ENCODE data around the gene ZFHX3. TPM values are rescaled to one million over a fixed set of nuclear protein-coding genes. Genes with fewer than 3 reads are reported as not detected.
A peak's percentile ranks its signal among the peaks of the same experiment; 100 is the strongest.

Gene ZFHX3
- total RNA-seq, 2 experiments from 2014 or later = 0.38 to 0.43 TPM

GRCh38 chr16:73065632-73066330 is 17.9 kb upstream of the ZFHX3 start:
- Mint-ChIP-seq H3K9me3 (no peaks in the 10 kb centered on the region), H3K27ac (no peak overlapping the region), H3K36me3 (ENCODE audit: low read depth) (no peaks in the 10 kb centered on the region), H3K4me3 (no peak overlapping the region), H3K4me1 (peaks cover 5% of the 10 kb centered on the region), H3K27me3 (peaks cover 61% of the 10 kb centered on the region)
- DNase-seq = no peak
- POLR2A ChIA-PET = no interaction called here
- CTCF ChIA-PET = no interaction called here

- ChIA-PET POLR2A (no interaction called here), CTCF (no interaction called here)
- no peak overlapping the region for H3K4me3 Mint-ChIP-seq
- no peaks in the 10 kb centered on the region for H3K36me3 Mint-ChIP-seq (ENCODE audit: low read depth)
- no peaks in the 10 kb centered on the region for H3K9me3 Mint-ChIP-seq
- H3K27me3 Mint-ChIP-seq = peaks cover 61% of the 10 kb centered on the region
- H3K4me1 Mint-ChIP-seq = peaks cover 4% of the 10 kb centered on the region
- no peak overlapping the region for H3K27ac Mint-ChIP-seq
- no peak for DNase-seq
Measured at GRCh38 chr16:73064994-73065545, 17.1 kb upstream of the ZFHX3 start.

DNA sequence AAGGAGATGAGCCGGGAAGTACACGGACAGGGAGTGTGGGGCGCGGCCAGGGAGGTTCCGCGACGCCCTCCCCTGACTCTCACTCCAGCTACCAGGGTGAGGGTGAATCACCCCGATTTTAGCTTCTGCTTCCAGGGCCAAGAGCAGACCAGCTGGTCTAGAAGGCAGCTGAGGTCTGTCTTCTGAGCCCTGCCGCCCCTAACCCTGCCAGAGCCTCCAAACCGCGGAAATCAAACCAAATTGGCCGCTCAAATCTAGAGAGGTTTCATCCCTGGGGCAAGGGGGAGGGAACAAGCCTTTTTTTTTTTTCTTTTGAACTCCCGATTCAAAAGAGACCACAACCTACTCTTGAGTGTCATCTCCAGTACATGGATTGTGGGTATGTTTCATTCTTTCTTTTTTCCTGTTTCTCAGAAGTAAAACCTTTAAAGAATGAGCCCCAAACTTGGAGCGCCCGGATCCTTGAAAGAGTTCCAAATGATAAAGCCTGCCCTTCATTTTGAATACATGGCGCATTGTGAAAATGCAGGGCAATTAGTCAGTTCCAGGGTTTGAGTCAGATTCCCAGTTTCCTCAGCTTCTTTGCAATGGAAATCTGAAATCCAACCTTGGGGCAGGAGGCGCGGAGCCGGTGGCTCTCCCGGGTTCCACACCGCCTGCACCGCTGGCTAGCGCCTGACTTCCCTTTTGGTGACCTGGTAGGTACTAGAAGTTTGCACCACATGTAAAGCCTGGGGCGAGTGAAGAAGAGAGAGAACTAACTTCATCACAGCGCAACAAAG is 16.5 kb upstream of the ZFHX3 start:
- H3K4me3 Mint-ChIP-seq = no peak overlapping the region
- H3K27ac Mint-ChIP-seq = no peak overlapping the region
- no peak for DNase-seq
- ChIA-PET POLR2A (no interaction called here), CTCF (no interaction called here)
- H3K36me3 Mint-ChIP-seq (ENCODE audit: low read depth) = no peaks in the 10 kb centered on the region
- H3K9me3 Mint-ChIP-seq = no peaks in the 10 kb centered on the region
- peaks cover 66% of the 10 kb centered on the region for H3K27me3 Mint-ChIP-seq
- H3K4me1 Mint-ChIP-seq = peaks cover 5% of the 10 kb centered on the region

- H3K27me3 Mint-ChIP-seq = peaks cover 67% of the 10 kb centered on the region
- H3K27ac Mint-ChIP-seq = no peak overlapping the region
- no peaks in the 10 kb centered on the region for H3K9me3 Mint-ChIP-seq
- H3K4me3 Mint-ChIP-seq = no peak overlapping the region
- ChIA-PET POLR2A (no interaction called here), CTCF (no interaction called here)
- no peak for DNase-seq
- H3K4me1 Mint-ChIP-seq = peaks cover 9% of the 10 kb centered on the region
- H3K36me3 Mint-ChIP-seq (ENCODE audit: low read depth) = no peaks in the 10 kb centered on the region
Measured at GRCh38 chr16:73063854-73064211, 15.9 kb upstream of the ZFHX3 start.

GRCh38 chr16:73062743-73063733 is 15.1 kb upstream of the ZFHX3 start:
- Mint-ChIP-seq H3K27ac (no peak overlapping the region), H3K36me3 (ENCODE audit: low read depth) (no peaks in the 10 kb centered on the region), H3K27me3 (peaks cover 67% of the 10 kb centered on the region), H3K9me3 (no peaks in the 10 kb centered on the region), H3K4me1 (peaks cover 10% of the 10 kb centered on the region), H3K4me3 (no peak overlapping the region)
- no peak for DNase-seq
- POLR2A ChIA-PET = no interaction called here
- CTCF ChIA-PET = interaction anchor here (1.3 kb wide), 1 partner anchor 230 kb away, joined by 5 read pairs; no protein-coding TSS in a partner anchor

DNA sequence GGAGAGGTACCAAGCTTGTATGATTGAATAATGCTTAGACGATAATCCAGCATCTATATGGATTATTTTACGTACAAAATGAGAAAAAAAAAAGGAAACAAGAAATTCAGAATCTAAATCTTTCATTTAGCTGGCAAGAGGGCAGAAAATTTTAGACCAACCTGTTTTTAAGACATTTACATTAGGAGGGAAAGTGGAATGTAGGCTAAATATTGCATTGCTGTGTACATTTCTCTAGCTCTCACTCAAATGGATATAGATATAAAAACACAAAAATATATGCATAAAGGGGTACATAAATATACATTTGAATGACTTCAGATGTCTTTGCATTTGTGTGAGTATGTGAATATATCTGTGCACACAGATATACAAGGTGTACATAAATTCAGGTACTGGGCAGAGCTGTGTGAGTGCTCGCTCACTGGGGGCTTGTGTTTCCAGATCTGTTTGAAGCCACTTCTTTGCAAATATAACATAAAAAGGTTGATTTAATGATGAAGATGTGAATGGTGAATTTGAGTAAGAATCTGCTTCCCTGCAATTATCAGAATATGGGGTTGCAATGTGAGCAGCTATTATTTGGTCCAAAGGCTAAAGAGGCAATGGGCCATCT is 14.2 kb upstream of the ZFHX3 start:
- no peak overlapping the region for H3K27ac Mint-ChIP-seq
- no peaks in the 10 kb centered on the region for H3K9me3 Mint-ChIP-seq
- H3K27me3 Mint-ChIP-seq = peaks cover 69% of the 10 kb centered on the region
- ChIA-PET POLR2A (interaction anchor here (0.7 kb wide), 1 partner anchor 20 kb away, joined by 3 read pairs; no protein-coding TSS in a partner anchor), CTCF (interaction anchor here (0.9 to 1.3 kb wide), 2 partner anchors 12 to 229 kb away, joined by 4 to 5 read pairs; no protein-coding TSS in a partner anchor)
- no peaks in the 10 kb centered on the region for H3K36me3 Mint-ChIP-seq (ENCODE audit: low read depth)
- no peak for DNase-seq
- H3K4me3 Mint-ChIP-seq = no peak overlapping the region
- H3K4me1 Mint-ChIP-seq = peaks cover 12% of the 10 kb centered on the region

- Mint-ChIP-seq H3K27me3 (peaks cover 74% of the 10 kb centered on the region), H3K36me3 (ENCODE audit: low read depth) (no peaks in the 10 kb centered on the region), H3K4me1 (peaks cover 15% of the 10 kb centered on the region), H3K27ac (no peak overlapping the region), H3K4me3 (no peak overlapping the region), H3K9me3 (no peaks in the 10 kb centered on the region)
- ChIA-PET POLR2A (no interaction called here), CTCF (interaction anchor here (0.6 to 0.9 kb wide), 2 partner anchors 11 to 649 kb away, joined by 3 to 4 read pairs; no protein-coding TSS in a partner anchor)
- DNase-seq = no peak
Measured at GRCh38 chr16:73060892-73061490, 13.1 kb upstream of the ZFHX3 start.

- Mint-ChIP-seq H3K4me3 (no peak overlapping the region), H3K4me1 (peaks cover 17% of the 10 kb centered on the region), H3K9me3 (no peaks in the 10 kb centered on the region), H3K36me3 (ENCODE audit: low read depth) (no peaks in the 10 kb centered on the region), H3K27me3 (peaks cover 76% of the 10 kb centered on the region), H3K27ac (no peak overlapping the region)
- no peak for DNase-seq
- ChIA-PET POLR2A (no interaction called here), CTCF (interaction anchor here (0.6 to 1.0 kb wide), 2 partner anchors 228 to 648 kb away, joined by 3 read pairs; no protein-coding TSS in a partner anchor)
Measured at GRCh38 chr16:73059779-73060615, 12.1 kb upstream of the ZFHX3 start.

DNA sequence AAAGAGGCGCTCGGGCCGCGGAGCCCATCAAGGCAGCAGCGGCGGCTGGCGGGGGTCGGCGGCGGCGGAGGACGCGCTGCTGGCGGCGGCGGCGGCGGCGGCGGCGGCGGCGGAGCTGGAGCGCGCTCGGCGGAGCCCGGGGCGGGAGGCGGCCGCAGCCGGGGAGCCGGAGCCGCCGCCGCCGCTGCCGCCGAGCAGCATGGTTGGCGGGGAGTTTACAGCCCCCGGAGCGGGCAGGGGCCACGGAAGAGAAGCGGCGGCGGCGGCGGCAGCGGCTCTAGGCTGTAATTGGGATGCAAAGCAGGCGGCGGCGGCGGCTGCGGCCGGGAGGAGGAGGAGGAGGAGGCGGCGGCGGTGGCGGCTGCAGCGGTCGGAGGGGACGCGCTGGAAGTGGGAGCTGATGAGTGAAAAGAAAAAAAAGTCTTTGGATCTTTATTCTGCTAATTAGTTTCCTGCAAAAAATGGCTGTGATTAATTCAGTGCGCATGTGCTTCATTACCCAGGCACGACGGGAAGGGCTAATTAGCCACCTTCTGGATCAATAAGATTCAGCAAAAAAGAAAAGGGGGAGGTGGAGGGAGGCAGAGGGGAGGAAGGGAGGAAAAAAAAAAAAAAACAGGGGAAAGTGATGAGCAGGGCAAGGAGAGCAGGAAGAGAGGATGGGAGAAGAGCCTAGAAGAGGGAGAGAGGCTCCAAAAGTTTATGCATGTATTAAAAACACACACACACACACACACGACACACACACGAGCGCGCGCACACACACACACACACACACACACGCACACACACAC is 10.9 kb upstream of the ZFHX3 start:
- ChIA-PET POLR2A (interaction anchor here (0.6 kb wide), 1 partner anchor 1650 kb away, joined by 3 read pairs; no protein-coding TSS in a partner anchor), CTCF (no interaction called here)
- DNase-seq = no peak
- peaks cover 13% of the 10 kb centered on the region for H3K4me1 Mint-ChIP-seq
- peaks cover 70% of the 10 kb centered on the region for H3K27me3 Mint-ChIP-seq
- H3K27ac Mint-ChIP-seq = no peak overlapping the region
- H3K4me3 Mint-ChIP-seq = peak overlapping the region; percentile 64
- H3K36me3 Mint-ChIP-seq (ENCODE audit: low read depth) = no peaks in the 10 kb centered on the region
- no peaks in the 10 kb centered on the region for H3K9me3 Mint-ChIP-seq

GRCh38 chr16:73058221-73058615 is 10.3 kb upstream of the ZFHX3 start:
- no peaks in the 10 kb centered on the region for H3K36me3 Mint-ChIP-seq (ENCODE audit: low read depth)
- DNase-seq = no peak
- peaks cover 13% of the 10 kb centered on the region for H3K4me1 Mint-ChIP-seq
- CTCF ChIA-PET = no interaction called here
- no peaks in the 10 kb centered on the region for H3K9me3 Mint-ChIP-seq
- peaks cover 64% of the 10 kb centered on the region for H3K27me3 Mint-ChIP-seq
- peak overlapping the region; percentile 43 for H3K4me3 Mint-ChIP-seq
- H3K27ac Mint-ChIP-seq = no peak overlapping the region
- POLR2A ChIA-PET = interaction anchor here (0.6 kb wide), 1 partner anchor 1649 kb away, joined by 3 read pairs; no protein-coding TSS in a partner anchor

Measured in activated CD4-positive, alpha-beta memory T cell treated with anti-CD3 and anti-CD28 coated beads, Interleukin-2, amount 10 ng/mL, durations not matched to agents 7 days and 5 days (primary cell).